GM18505 (cell line): ENCODE data around the gene RAB5B.
"Not testable (repeated sequence)": the region's sequence is repeated elsewhere in the genome, so short reads cannot be mapped to it uniquely, and the experiment has no call there.

Experiments used
- ATAC-seq: cut with Tn5 transposase; IDR thresholded peaks from one replicate; pipeline ENCODE4 v1.9.1; 2021; ENCODE audit not compliant: unreplicated experiment
- POLR2A ChIP-seq: IDR thresholded peaks from 4 replicates; pipeline ENCODE4 v1.6.1; 2011; ENCODE audit warnings: borderline replicate concordance; ENCODE audit not compliant: insufficient read depth, insufficient read length; ENCODE audit errors: extremely low read depth

The RAB5B gene

DNA sequence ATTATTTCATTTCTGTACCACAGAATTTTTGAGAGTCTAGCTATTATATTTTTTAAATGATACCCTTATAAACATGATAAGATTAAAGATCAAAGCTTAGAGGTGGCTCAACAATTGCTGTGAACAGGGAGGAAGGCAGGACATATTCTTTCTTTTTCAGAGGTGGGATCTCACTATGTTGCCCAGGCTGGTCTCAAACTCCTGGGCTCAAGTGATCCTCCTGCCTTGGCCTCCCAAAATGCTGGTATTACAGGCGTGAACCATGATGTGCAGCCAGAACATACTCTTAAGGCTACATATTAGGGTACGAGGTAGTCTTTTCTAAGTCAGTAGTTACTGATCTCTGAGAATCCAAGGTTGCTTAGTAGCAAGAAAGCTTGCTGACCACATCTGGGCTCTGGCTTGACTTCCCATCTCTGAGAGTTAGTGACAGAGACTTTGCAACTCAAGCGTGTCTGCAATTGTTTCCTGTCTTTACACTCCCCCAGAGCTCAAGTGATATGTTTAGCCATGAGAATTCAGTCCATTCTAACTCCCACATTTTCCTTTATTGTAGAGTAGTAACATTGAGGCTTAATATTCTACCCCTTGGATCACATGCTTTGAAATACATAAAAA is 8.6 kb downstream of the RAB5B start:
- peak; percentile 86 for ATAC-seq

GRCh38 chr12:55983232-55983842 is 9.5 kb downstream of the RAB5B start:
- ATAC-seq: no peak
- no peak for TF ChIP-seq POLR2A

More for the DNA sequence above, 8.6 kb downstream of the RAB5B start:
- no peak for TF ChIP-seq POLR2A

DNA sequence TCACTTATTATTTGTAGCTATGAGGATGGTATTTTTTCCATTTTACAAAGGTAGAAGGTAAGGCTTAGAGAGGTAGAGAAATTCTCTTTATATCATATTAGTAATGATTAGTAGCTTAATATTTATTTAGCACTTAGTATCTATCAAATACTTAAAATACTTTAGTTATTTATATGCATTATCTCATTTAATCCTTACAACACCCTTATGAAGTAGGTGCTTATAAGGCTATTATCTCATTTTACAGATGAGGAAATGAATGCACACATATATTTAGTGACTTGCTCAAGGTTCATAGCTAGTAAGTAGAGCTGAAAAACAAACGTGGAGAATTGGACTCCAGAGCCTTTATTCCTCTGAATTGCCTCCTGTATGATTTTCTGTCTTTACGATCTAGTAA is 11.0 kb downstream of the RAB5B start:
- no peak for ATAC-seq
- no peak for TF ChIP-seq POLR2A

DNA sequence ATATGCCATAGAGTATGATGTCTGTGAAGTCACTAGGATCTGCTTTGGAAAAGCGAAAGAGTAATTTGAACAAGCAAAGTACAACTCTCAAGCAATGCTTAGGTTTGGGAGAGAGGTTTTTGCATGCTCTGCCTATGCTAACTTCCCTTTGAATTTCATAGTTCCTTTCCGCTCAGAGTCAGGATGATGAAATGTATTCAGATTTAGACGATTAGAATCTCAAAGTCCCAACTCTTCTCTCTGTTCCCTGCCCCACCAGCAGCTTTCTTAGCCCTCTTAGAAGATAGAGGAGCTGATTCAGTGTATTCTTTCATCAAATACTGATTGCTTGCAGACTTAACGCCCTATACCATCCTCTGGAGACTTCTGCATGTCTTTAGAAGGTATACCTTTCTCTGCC is 11.5 kb downstream of the RAB5B start:
- ATAC-seq: no peak
- TF ChIP-seq POLR2A: no peak

DNA sequence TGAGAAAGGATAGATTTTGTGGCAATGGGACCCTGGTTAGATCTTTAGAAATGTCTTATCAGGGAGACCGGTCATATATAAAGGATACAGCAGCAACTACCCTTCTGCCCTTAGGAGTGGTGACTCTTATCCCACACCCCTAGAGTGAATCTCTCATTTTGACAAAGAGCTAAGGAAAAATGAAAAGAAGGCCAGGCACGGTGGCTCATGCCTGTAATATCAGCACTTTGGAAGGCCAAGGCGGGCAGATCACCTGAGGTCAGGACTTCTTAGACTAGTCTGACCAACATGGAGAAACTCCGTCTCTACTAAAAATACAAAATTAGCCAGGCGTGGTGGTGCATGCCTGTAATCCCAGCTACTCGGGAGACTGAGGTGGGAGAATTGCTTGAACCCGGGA is 12.1 kb downstream of the RAB5B start:
- not testable (repeated sequence) for ATAC-seq

- TF ChIP-seq POLR2A: no peak
- ATAC-seq: no peak
Observed at GRCh38 chr12:55991110-55991509, 17.2 kb downstream of the RAB5B start.

- no peak for TF ChIP-seq POLR2A
- no peak for ATAC-seq
Observed at GRCh38 chr12:55993230-55993853, 19.5 kb downstream of the RAB5B start.

GRCh38 chr12:55995366-55995765 is 21.5 kb downstream of the RAB5B start:
- no peak for TF ChIP-seq POLR2A

DNA sequence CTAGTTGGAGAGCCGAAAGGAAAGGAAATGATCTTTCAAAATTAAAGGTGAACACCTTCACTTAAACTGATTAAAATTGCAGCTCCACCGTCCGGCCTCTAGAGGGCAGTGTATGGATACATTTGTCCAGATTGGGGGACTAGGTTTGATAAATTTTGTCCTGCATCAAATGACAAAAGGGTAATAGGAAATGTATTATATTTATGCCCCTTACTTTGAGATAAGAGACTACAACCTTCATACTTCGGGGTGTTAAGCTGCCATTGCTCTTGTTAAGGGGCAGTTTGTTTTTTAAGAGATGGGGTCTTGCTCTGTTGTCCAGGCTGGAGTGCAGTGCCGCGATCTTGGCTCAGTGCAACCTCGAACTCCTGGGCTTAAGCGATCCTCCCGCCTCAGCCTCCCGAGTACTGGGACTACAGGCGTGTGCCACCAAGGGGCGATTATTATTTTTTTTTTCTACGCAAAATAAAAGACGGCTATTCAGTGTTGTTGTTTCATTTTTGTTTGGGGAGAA is 22.4 kb downstream of the RAB5B start:
- ATAC-seq: no peak
- TF ChIP-seq POLR2A: no peak

More at GRCh38 chr12:55995366-55995765, 21.5 kb downstream of the RAB5B start:
- no peak for ATAC-seq

DNA sequence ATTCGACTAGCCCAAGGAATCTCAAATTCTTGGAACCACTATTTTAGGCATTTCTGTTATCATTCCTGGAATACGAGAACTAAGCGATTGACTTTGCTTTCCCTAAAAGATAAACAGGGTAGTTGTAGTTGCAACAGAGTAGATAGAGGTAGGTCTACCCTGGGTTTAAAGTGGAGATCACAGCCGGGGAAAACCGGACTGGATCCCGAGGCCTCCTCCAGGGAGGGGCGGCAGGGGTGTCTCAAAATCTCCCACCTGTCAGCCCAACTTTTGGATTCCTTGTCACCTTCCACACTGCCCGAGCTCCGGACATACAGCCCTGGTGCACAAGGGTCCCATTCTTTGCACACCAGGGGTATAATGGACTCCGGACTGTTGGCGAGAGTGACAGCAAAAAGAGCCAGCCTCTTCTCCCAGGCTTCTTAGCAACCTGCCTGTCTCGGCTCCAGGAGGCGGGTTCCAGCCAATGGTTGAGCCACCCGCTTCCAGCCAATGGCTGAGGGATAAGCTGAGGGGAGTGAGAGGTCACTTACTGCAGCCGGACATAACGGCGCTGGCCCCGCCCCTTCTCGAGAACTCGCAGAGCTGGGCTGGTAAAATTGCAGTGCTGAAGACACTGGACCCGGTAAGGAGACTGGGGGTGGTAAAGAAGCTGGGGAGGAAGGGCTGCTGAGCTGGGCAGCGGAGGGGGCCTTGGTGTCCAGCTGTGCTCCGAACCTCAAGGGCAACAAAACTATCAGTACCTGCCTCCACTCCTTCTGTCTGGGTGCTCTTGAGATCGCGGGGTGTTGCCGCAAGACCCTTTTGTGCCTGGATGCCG is 23.0 kb downstream of the RAB5B start, which contains the start of gene SUOX:
SUOX (plus strand) TSS at position 562 of the 820 bp plus-strand sequence. CDS start 4,946 bp downstream, outside the sequence.
- TF ChIP-seq POLR2A: peak; percentile 80
- ATAC-seq: peak; percentile 98

DNA sequence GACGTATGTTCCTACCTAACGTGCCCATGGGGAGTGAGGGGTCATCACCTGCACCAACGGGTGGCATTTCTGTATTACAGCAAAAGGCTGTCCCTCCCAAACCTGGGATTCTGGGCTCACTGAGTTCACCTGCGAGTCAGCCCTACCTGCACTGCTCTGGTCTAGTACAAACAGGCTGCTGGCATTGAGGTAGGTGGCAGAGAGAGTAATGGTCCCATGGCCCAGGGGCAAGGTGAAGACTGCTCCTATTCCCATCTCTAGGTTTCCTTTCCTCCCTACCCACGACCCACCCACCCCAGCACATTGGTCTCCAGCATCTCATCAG is 23.6 kb downstream of the RAB5B start:
- no peak for TF ChIP-seq POLR2A
- ATAC-seq: no peak

- ATAC-seq: not testable (repeated sequence)
Observed at GRCh38 chr12:55999522-55999921, 25.6 kb downstream of the RAB5B start.

GRCh38 chr12:55999999-56000540 is 26.2 kb downstream of the RAB5B start:
- not testable (repeated sequence) for ATAC-seq
